Activated naive CD4-positive, alpha-beta T cell treated with anti-CD3 and anti-CD28 coated beads, Interleukin-2, amount 50 U/mL, for 72 hours (primary cell): Measurements from ENCODE around the gene EHMT2. TPM values are rescaled to one million over a fixed set of nuclear protein-coding genes. Genes with fewer than 3 reads are reported as not detected.
"Not testable (repeated sequence)": the region's sequence is repeated elsewhere in the genome, so short reads cannot be mapped to it uniquely, and the experiment has no call there.

Experiments used
- ATAC-seq, 2 donors: fragments of 150-1000 bp; cut with Tn5 transposase; 2 replicates each; pipeline ENCODE4 v1.10.0; 2021; ENCODE audit warnings: mild to moderate bottlenecking in 2 of 2, moderate library complexity in 2 of 2
- DNase-seq, 2 donors: peaks; one replicate each; pipeline ENCODE4 v3.0.0; 2021 to 2022; ENCODE audit warnings: low spot score in 2 of 2
- H3K27ac Mint-ChIP-seq, 2 donors: one replicate each; pipeline ENCODE4 v1.8.0; 2022; ENCODE audit warnings: mild to moderate bottlenecking in 2 of 2, mixed read lengths in 2 of 2
- H3K36me3 Mint-ChIP-seq, 2 donors: one replicate each; pipeline ENCODE4 v1.8.0; 2022; ENCODE audit warnings: mixed read lengths in 2 of 2
- H3K9me3 Mint-ChIP-seq, 2 donors: one replicate each; pipeline ENCODE4 v1.8.0; 2022; ENCODE audit warnings: mixed read lengths in 2 of 2
- total RNA-seq, 2 donors: library from RNA; stranded (reverse); gene quantifications; one replicate each; pipeline ENCODE4 v1.2.3, GENCODE V29; 2022

Gene EHMT2
- total RNA-seq, 2 donors from 2014 or later: 40.1 to 58.5 TPM

DNA sequence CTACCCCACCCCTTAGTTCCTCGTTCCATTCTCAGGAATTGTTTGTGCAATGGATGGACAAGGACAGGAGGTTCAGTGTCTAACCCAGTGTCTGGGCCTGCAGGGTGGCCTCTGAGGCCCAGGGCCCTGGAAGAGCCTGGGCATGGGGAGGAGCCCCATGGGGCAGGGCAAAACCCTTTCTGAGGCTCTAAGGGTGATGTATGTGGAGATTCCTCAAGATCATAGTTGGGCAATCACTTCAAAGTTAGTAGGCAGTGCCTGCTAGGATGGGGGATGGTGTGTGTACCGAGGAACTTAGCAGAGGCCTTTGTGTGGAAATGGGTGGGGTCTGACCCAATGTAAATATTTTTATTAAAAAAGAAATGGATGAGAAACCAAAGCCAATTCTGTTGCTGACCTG lies 23.3 kb upstream of the EHMT2 start:
- DNase-seq (no peak), ATAC-seq (no peak)
- Mint-ChIP-seq H3K9me3 (no peaks in the 10 kb centered on the region), H3K36me3 (no peaks in the 10 kb centered on the region), H3K27ac (no peak overlapping the region)

DNA sequence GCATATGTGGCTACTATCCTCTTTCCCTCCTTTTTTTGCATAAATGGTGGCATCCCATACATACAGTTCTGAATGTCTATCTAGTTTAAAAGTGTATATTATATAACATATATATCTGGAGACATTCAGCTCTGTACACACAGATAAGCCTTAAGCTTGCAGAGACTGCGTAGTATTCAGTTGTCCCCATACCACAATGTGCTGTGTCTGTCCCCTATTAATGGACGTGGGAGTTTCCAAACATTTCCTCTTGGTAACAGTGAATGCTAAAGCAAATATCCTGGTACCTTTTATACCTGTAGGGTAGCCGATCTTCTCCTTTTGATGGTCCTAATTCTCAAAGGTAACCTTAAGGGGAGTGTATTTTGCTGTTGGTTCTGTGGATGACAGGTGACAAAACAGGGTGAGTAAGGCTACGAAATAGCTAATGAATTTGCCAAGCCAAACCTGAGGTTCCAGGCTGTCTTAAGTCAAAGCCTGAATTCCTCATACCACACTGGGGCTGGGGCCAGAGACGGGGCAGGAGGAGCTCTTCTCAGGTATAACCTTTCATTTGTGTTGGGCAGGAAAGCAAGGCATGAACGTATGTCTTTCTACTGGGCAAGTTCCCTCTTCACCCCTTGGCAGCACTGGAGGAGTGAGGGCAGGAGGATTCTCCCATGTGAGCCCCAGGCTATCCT lies 22.3 kb upstream of the EHMT2 start:
- H3K27ac Mint-ChIP-seq: no peak overlapping the region
- no peak for ATAC-seq
- DNase-seq: no peak
- no peaks in the 10 kb centered on the region for H3K36me3 Mint-ChIP-seq
- no peaks in the 10 kb centered on the region for H3K9me3 Mint-ChIP-seq

DNA sequence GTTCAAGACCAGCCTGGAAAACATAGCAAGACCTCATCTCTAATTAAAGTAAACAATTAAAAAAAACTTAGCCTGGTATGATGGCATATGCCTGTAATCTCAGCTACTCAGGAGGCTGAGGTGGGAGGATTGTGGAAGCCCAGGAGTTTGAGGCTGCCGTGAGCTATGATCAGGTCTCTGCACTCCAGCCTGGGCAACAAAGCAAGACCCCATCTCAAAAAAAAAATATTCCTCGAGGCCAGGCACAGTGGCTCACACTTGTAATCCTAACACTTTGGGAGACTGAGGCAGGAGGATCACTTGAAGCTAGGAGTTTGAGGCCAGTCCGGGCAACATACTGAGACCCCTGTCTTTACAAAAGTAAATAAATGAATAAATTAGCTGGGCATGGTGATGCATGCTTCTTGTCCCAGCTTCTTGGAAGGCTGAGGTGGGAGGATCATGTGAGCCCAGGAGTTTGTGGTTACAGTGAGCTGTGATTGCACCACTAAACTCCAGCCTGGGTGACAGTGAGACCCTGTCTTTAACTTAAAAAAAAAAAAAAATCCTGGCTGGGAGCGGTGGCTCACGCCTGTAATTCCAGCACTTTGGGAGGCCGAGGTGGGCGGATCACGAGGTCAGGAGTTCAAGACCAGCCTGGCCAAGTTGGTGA lies 20.7 kb upstream of the EHMT2 start:
- Mint-ChIP-seq H3K9me3 (no peaks in the 10 kb centered on the region), H3K36me3 (no peaks in the 10 kb centered on the region), H3K27ac (no peak overlapping the region)
- ATAC-seq: no peak
- DNase-seq: no peak

- no peak for ATAC-seq
- Mint-ChIP-seq H3K9me3 (no peaks in the 10 kb centered on the region), H3K27ac (no peak overlapping the region), H3K36me3 (no peaks in the 10 kb centered on the region)
- DNase-seq: no peak
Measured at GRCh38 chr6:31915756-31916155, 18.3 kb upstream of the EHMT2 start.

- H3K27ac Mint-ChIP-seq: no peak overlapping the region
Measured at GRCh38 chr6:31915351-31915750, 17.9 kb upstream of the EHMT2 start.

DNA sequence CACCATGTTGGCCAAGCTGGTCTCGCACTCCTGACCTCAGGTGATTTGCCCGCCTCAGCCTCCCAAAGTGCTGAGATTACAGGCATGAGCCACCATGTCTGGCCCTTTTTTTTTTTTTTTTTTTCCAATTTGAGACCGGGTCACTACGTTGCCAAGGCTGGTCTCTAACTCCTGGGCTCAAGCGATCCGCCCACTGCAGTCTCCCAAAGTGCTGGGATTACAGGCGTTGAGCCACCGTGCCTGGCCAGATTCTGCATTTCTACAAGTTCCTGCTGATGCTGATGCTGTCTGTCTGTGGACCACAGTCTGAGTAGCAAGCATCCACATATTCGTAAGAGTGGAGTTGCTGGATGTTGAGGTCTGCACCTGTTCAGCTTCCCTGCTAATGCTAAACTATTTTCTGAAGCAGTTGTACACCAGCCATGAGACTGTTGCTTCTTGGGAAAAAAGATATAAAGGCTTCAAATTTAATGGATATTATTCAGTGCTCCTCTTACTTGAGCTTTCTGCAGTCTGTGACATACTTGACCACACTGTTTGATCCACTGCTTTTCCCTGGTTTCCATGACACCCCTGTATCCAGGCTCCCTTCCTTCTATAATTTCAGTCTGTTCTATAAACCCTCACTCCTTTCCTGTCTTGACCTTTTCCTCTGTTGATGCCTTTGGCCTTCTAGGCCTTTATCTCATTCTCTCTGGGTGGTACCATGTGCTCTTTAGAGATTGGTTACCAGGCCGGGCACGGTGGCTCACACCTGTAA lies 14.5 kb upstream of the EHMT2 start:
- Mint-ChIP-seq H3K27ac (no peak overlapping the region), H3K9me3 (no peaks in the 10 kb centered on the region), H3K36me3 (no peaks in the 10 kb centered on the region)
- no peak for ATAC-seq
- DNase-seq: no peak

More at GRCh38 chr6:31915351-31915750, 17.9 kb upstream of the EHMT2 start:
- no peaks in the 10 kb centered on the region for H3K36me3 Mint-ChIP-seq
- no peak for DNase-seq
- no peaks in the 10 kb centered on the region for H3K9me3 Mint-ChIP-seq
- no peak for ATAC-seq

DNA sequence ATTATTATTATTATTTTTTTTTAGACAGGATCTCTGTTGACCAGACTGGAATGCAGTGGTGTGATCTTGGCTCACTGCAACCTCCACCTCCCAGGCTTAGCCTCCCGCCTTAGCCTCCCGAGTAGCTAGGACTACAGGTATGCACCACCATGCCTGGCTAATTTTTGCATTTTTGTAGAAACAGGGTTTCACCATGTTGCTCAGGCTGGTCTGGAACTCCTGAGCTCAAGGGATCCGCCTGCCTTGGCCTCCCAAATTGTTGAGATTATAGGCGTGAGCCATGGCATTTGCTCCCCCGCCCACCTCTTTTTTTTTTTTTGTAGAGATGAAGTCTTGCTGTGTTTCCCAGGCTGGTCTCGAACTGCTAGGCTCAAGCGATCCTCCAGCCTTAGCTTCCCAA lies 11.8 kb upstream of the EHMT2 start:
- not testable (repeated sequence) for ATAC-seq, H3K36me3 Mint-ChIP-seq, H3K9me3 Mint-ChIP-seq, DNase-seq
- peak overlapping the region in 1 of 2 donors; percentile 72 for H3K27ac Mint-ChIP-seq

GRCh38 chr6:31908791-31909190 lies 11.3 kb upstream of the EHMT2 start:
- peak; percentile 55 to 80 for ATAC-seq
- Mint-ChIP-seq H3K9me3 (no peaks in the 10 kb centered on the region), H3K36me3 (no peaks in the 10 kb centered on the region), H3K27ac (no peak overlapping the region)
- DNase-seq: no peak

DNA sequence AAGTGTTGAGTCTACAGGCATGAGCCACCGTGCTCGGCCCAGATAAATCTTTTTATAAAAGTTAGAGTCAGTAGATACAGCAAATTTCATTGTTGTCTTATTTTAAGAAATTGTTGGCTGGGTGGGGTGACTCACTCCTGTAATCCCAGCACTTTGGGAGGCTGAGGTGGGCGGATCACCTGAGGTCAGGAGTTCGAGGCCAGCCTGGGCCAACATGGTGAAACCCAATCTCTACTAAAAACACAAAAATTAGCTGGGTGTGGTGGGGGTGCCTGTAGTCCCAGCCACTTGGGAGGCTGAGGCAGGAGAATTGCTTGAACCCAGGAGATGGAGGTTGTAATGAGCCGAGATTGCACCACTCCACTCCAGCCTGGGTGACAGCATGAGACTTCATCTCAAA lies 10.8 kb upstream of the EHMT2 start:
- not testable (repeated sequence) for H3K9me3 Mint-ChIP-seq, H3K36me3 Mint-ChIP-seq, H3K27ac Mint-ChIP-seq, ATAC-seq, DNase-seq

DNA sequence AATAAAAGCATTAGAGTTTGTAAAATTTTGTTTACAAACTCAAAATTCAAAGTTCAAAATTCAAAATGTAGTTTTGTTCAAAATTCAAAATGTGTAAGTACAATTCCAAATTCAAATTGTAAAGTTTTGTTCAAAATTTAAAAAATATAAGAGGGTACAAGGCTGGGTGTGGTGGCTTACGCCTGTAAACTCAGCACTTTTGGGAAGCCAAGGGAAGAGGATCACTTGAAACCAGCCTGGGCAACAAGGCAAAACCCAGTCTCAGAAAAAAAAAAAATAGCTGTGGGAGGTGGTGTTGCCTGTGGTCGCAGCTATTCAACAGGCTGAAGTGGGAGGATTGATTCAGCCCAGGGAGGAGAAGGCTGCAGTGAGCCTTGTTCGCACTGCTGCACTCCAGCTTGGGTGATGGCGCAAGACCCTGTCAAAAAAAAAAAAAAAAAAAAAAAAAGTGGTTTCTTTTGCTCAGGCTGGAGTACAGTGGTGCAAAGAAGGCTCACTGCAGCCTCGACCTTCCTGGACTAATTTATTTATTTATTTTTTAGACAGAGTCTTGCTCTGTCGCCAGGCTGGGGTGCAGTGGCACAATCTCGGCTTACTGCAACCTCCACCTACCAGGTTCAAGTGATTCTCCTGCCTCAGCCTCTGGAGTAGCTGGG lies 9.8 kb upstream of the EHMT2 start:
- Mint-ChIP-seq H3K36me3 (no peaks in the 10 kb centered on the region), H3K9me3 (no peaks in the 10 kb centered on the region), H3K27ac (no peak overlapping the region)
- DNase-seq: no peak
- no peak for ATAC-seq

GRCh38 chr6:31906727-31907126 lies 9.2 kb upstream of the EHMT2 start:
- ATAC-seq, DNase-seq, H3K9me3 Mint-ChIP-seq, H3K36me3 Mint-ChIP-seq: not testable (repeated sequence)
- H3K27ac Mint-ChIP-seq: peak overlapping the region in 1 of 2 donors; percentile 14

DNA sequence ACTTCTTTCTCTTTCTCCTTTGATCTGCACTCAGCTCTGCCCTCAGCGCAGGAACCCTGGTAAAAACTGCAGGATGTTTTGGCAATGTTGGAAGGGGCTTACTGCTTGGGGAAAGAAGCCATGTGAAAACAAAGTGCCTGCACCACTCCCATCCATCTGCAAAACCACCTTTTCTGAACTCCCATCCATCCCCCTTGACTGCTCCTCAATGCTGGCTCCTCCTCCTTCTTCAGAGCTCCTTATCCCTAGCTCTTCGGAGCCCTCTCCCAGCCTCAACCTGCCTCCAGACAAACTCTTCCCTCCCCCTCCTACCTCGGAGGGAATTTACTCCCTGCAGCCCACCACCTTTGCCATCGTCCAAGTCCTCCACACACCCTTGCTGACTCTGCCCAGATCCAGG lies 8.6 kb upstream of the EHMT2 start:
- DNase-seq (no peak), ATAC-seq (no peak)
- no peaks in the 10 kb centered on the region for H3K36me3 Mint-ChIP-seq
- no peaks in the 10 kb centered on the region for H3K9me3 Mint-ChIP-seq
- peak overlapping the region; percentile 14 to 57 for H3K27ac Mint-ChIP-seq

GRCh38 chr6:31905041-31905440 lies 7.5 kb upstream of the EHMT2 start:
- DNase-seq: no peak
- no peak overlapping the region for H3K27ac Mint-ChIP-seq
- no peaks in the 10 kb centered on the region for H3K9me3 Mint-ChIP-seq
- no peaks in the 10 kb centered on the region for H3K36me3 Mint-ChIP-seq
- no peak for ATAC-seq

GRCh38 chr6:31903957-31904356 lies 6.5 kb upstream of the EHMT2 start:
- no peaks in the 10 kb centered on the region for H3K36me3 Mint-ChIP-seq
- H3K27ac Mint-ChIP-seq: no peak overlapping the region
- DNase-seq (no peak), ATAC-seq (no peak)
- H3K9me3 Mint-ChIP-seq: no peaks in the 10 kb centered on the region

- DNase-seq (peak; percentile 83 to 88), ATAC-seq (peak; percentile 67 to 72)
- peaks cover 6 to 11% of the 10 kb centered on the region in 2 donors for H3K36me3 Mint-ChIP-seq
- no peaks in the 10 kb centered on the region for H3K9me3 Mint-ChIP-seq
- H3K27ac Mint-ChIP-seq: peak within 1 kb of the TSS; percentile 42 to 95
Measured at GRCh38 chr6:31901953-31902643, 4.6 kb upstream of the EHMT2 start, which contains the start of gene ZBTB12. ZBTB12 (minus strand) TSS chr6:31902086; CDS start chr6:31901305, 781 bp downstream.

GRCh38 chr6:31901415-31901952 lies 4.0 kb upstream of the EHMT2 start:
- DNase-seq: peak; percentile 42 to 60
- Mint-ChIP-seq H3K27ac (no peak overlapping the region), H3K9me3 (no peaks in the 10 kb centered on the region), H3K36me3 (peaks cover 6 to 11% of the 10 kb centered on the region in 2 donors)
- ATAC-seq: peak in 1 of 2 donors; percentile 24
